ENCODE measurements around the gene C20orf141. TPM values are rescaled to one million over a fixed set of nuclear protein-coding genes. Genes with fewer than 3 reads are reported as not detected.
"Not testable (repeated sequence)": the region's sequence is repeated elsewhere in the genome, so short reads cannot be mapped to it uniquely, and the experiment has no call there.

C20orf141 gene
- total and polyA plus RNA-seq, 2 experiments from 2014 or later, result not detected

GRCh38 chr20:2820896-2821869, 6.4 kb downstream of the C20orf141 start:
- H3K4me1 ChIP-seq (ENCODE audit: low read depth), result no peaks in the 10 kb centered on the region
- H3K36me3 ChIP-seq, result no peaks in the 10 kb centered on the region
- no peaks in the 10 kb centered on the region for H3K9me3 ChIP-seq (ENCODE audit: low read depth)
- H3K4me3 ChIP-seq, result no peak overlapping the region
- DNase-seq (ENCODE audit: low read depth in 1 of 2, low spot score in 1 of 2), result peak in 1 of 2 donors; percentile 39
- TF ChIP-seq CTCF (IDR thresholded peaks at IDR 0.05; ENCODE audit: low read depth, low read length), result no peak
- no peak overlapping the region for H3K27ac ChIP-seq
- H3K27me3 ChIP-seq, result peaks cover 29% of the 10 kb centered on the region

GRCh38 chr20:2822073-2822472, 7.3 kb downstream of the C20orf141 start:
- DNase-seq (ENCODE audit: low read depth in 1 of 2, low spot score in 1 of 2), result peak in 1 of 2 donors; percentile 75
- no peaks in the 10 kb centered on the region for H3K9me3 ChIP-seq (ENCODE audit: low read depth)
- no peaks in the 10 kb centered on the region for H3K36me3 ChIP-seq
- peaks cover 38% of the 10 kb centered on the region for H3K27me3 ChIP-seq
- no peak overlapping the region for H3K4me3 ChIP-seq
- no peak for TF ChIP-seq CTCF (IDR thresholded peaks at IDR 0.05; ENCODE audit: low read depth, low read length)
- H3K27ac ChIP-seq, result no peak overlapping the region
- no peaks in the 10 kb centered on the region for H3K4me1 ChIP-seq (ENCODE audit: low read depth)

- Histone ChIP-seq H3K4me3 (no peak overlapping the region), H3K4me1 (ENCODE audit: low read depth) (no peaks in the 10 kb centered on the region), H3K9me3 (ENCODE audit: low read depth) (no peaks in the 10 kb centered on the region), H3K27me3 (peaks cover 56% of the 10 kb centered on the region), H3K36me3 (no peaks in the 10 kb centered on the region), H3K27ac (no peak overlapping the region)
- TF ChIP-seq CTCF (IDR thresholded peaks at IDR 0.05; ENCODE audit: low read depth, low read length), result no peak
- no peak for DNase-seq (ENCODE audit: low read depth in 1 of 2, low spot score in 1 of 2)
Observed at GRCh38 chr20:2825761-2826160, 11.0 kb downstream of the C20orf141 start.

- TF ChIP-seq CTCF (IDR thresholded peaks at IDR 0.05; ENCODE audit: low read depth, low read length), result no peak
- no peak for DNase-seq (ENCODE audit: low read depth in 1 of 2, low spot score in 1 of 2)
- Histone ChIP-seq H3K4me1 (ENCODE audit: low read depth) (no peaks in the 10 kb centered on the region), H3K9me3 (ENCODE audit: low read depth) (no peaks in the 10 kb centered on the region), H3K27ac (no peak overlapping the region), H3K27me3 (peaks cover 47% of the 10 kb centered on the region), H3K4me3 (no peak overlapping the region), H3K36me3 (no peaks in the 10 kb centered on the region)
Observed at GRCh38 chr20:2826655-2827054, 11.9 kb downstream of the C20orf141 start.

- Histone ChIP-seq H3K4me1 (ENCODE audit: low read depth) (no peaks in the 10 kb centered on the region), H3K27me3 (peaks cover 40% of the 10 kb centered on the region), H3K27ac (no peak overlapping the region), H3K36me3 (no peaks in the 10 kb centered on the region), H3K9me3 (ENCODE audit: low read depth) (no peaks in the 10 kb centered on the region), H3K4me3 (no peak overlapping the region)
- TF ChIP-seq CTCF (IDR thresholded peaks at IDR 0.05; ENCODE audit: low read depth, low read length), result no peak
- no peak for DNase-seq (ENCODE audit: low read depth in 1 of 2, low spot score in 1 of 2)
Observed at GRCh38 chr20:2829376-2829775, 14.6 kb downstream of the C20orf141 start.

GRCh38 chr20:2831206-2831605, 16.4 kb downstream of the C20orf141 start:
- not testable (repeated sequence) for H3K9me3 ChIP-seq (ENCODE audit: low read depth); H3K36me3 ChIP-seq; H3K4me1 ChIP-seq (ENCODE audit: low read depth); H3K27ac ChIP-seq; DNase-seq (ENCODE audit: low read depth in 1 of 2, low spot score in 1 of 2); H3K4me3 ChIP-seq
- peaks cover 34% of the 10 kb centered on the region for H3K27me3 ChIP-seq
